Mammary epithelial cell (primary cell): Measurements from ENCODE around the gene TRMT1.

Source experiments
- CTCF ChIP-seq, 2 donors: IDR thresholded peaks in 1 of 2; conservative IDR thresholded peaks in 1 of 2; 2 replicates each; pipeline ENCODE4 v1.5.1; 2011 to 2012; ENCODE audit warnings: inconsistent platforms in 2 of 2, low read length in 2 of 2, mild to moderate bottlenecking in 2 of 2, control low read depth in 1 of 2, low read depth in 1 of 2; ENCODE audit not compliant: insufficient read depth in 1 of 2; ENCODE audit errors: extremely low read depth in 1 of 2
- EZH2 ChIP-seq: IDR thresholded peaks from 2 replicates; pipeline ENCODE4 v1.6.1; 2012; ENCODE audit warnings: low read length, inconsistent platforms, borderline replicate concordance

DNA sequence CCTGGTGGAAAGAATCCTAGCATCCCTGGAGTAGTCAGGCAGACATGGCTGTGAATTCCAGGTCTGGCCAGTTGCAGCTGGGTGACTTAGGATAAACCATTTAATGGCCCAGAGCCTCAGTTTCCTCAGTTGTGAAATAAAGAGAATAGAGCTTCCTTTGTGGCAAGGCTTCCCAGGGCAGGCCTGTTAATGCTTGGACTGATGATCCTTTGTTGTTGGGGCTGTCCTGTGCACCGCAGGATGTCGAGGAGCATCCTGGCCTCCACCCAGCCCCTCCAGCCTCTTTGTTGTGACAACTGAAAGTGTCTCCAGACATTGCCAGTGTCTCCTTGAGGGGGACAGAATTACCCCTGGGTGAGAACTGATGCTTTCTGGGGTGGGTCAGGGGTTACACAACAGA, 30.2 kb downstream of the TRMT1 start:
- TF ChIP-seq EZH2 (no peak), CTCF (conservative IDR thresholded peaks at IDR 0.05 in 1 of 2, IDR thresholded peaks at IDR 0.05 in 1 of 2; ENCODE audit: extremely low read depth in 1 of 2, insufficient read depth in 1 of 2, low read depth in 1 of 2, low read length in 2 of 2) (no peak)
